ENCODE results near the gene GPSM1. TPM values are rescaled to one million over a fixed set of nuclear protein-coding genes. Genes with fewer than 3 reads are reported as not detected.

Gene GPSM1
- total and polyA plus RNA-seq, 9 of the 15 experiments (the other 6 are each of a cell fraction or from before 2014, with no cell fraction given), result 0.04 to 14.2 (median 3.1) TPM

DNA sequence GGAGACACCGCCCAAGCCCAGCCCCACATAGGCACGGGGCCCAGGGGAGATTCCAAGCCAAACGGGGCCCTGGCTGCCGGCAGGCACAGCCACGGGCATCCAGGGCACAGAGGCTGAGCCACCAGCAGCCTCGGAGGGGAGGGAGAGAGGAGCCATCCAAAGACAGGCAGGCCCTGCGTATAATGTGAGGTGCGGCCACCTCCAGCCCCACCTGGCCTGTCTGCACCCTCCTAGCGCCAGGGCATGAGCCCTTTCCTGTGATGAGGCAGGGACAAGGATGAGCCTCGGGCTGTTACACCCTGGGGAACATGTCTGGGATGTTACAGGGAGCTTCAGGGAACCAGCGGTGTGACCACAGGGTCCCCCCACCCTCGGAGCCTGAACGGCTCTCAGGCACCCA, 22.4 kb upstream of the GPSM1 start:
- ChIA-PET POLR2A (no interaction called here), CTCF (ENCODE audit: low intra/inter-chr PET ratio) (interaction anchor here (0.6 kb wide), 1 partner anchor 23 kb away, joined by 3 read pairs; no protein-coding TSS in a partner anchor)
- no peak overlapping the region for H3K27ac ChIP-seq (ENCODE audit: extremely low read depth, low read depth, low read length)
- H3K9me1 ChIP-seq (ENCODE audit: control insufficient read depth, insufficient read depth, low read length), result no peaks in the 10 kb centered on the region
- no peaks in the 10 kb centered on the region; the same call in none of the 2 replicates for H4K20me1 ChIP-seq (replicated peaks; ENCODE audit: control insufficient read depth, insufficient read depth, low read length)
- in situ Hi-C loops (cut with MboI) (no loop called here), intact Hi-C loops (cut with micrococcal nuclease) (no loop called here)
- H3K79me2 ChIP-seq (ENCODE audit: control insufficient read depth, insufficient read depth, low read length), result no peaks in the 10 kb centered on the region
- no peak for FAIRE-seq
- no peak overlapping the region for H3K9ac ChIP-seq (ENCODE audit: insufficient read depth in 1 of 2, low read depth in 2 of 2, low read length in 2 of 2)
- peaks cover 10 to 48% of the 10 kb centered on the region in 2 experiments; a peak in 4 of 5 replicates for H3K27me3 ChIP-seq (ENCODE audit: control insufficient read depth in 2 of 2, insufficient read depth in 2 of 2, low read length in 2 of 2)
- BruUV-seq (replicated peaks), result no TSS peak
- H3K4me1 ChIP-seq (replicated peaks in 1 of 2; ENCODE audit: control insufficient read depth in 2 of 2, insufficient read depth in 2 of 2, low read length in 2 of 2), result peaks cover 5 to 46% of the 10 kb centered on the region in 2 experiments; a peak in 3 of 5 replicates
- no peak for ATAC-seq
- peaks cover 12% of the 10 kb centered on the region; the same call in 1 of the 2 replicates for H3K9me3 ChIP-seq (replicated peaks; ENCODE audit: control insufficient read depth, insufficient read depth, low read depth, low read length)
- H3K4me3 ChIP-seq, result no peak overlapping the region
- DNase-seq (ENCODE audit: extremely low read depth in 1 of 4, low spot score in 3 of 4), result no peak
- no peaks in the 10 kb centered on the region; the same call in 2 of the 3 replicates for H3K36me3 ChIP-seq (ENCODE audit: control insufficient read depth, insufficient read depth, low read length)
- no peak overlapping the region for H2AFZ ChIP-seq (ENCODE audit: low read depth, low read length)
- H3K4me2 ChIP-seq (ENCODE audit: insufficient read depth, low read length), result no peak overlapping the region
- 9% methylated on average over 13 of the region's 13 CpGs for WGBS (ENCODE audit: insufficient coverage, low coverage, missing lambda C conversion rate)
- no peak for TF ChIP-seq RFX1 (IDR thresholded peaks at IDR 0.05)
- TF ChIP-seq KAT7 (CRISPR knock-in tag; IDR thresholded peaks at IDR 0.05; ENCODE audit: borderline replicate concordance), result no peak
- TF ChIP-seq PYGO2 (tag; IDR thresholded peaks at IDR 0.05), result no peak
- no peak for TF ChIP-seq ARID1B (IDR thresholded peaks at IDR 0.05)
- no peak for TF ChIP-seq SMAD1 (IDR thresholded peaks at IDR 0.05; ENCODE audit: low read depth, low read length, partially characterized antibody)
- no peak for TF ChIP-seq ZNF717 (CRISPR knock-in tag; IDR thresholded peaks at IDR 0.05)
- no peak for TF ChIP-seq TOE1 (IDR thresholded peaks at IDR 0.05; ENCODE audit: borderline replicate concordance)
- TF ChIP-seq TOE1 (CRISPR knock-in tag; IDR thresholded peaks at IDR 0.05; ENCODE audit: borderline replicate concordance, low read depth), result no peak
- TF ChIP-seq POLR3A (IDR thresholded peaks at IDR 0.05; ENCODE audit: borderline replicate concordance, extremely low read depth, insufficient read depth, insufficient read length), result no peak
- TF ChIP-seq ZNF778 (CRISPR knock-in tag; IDR thresholded peaks at IDR 0.05), result no peak
- TF ChIP-seq CSDE1 (IDR thresholded peaks at IDR 0.05), result no peak
- TF ChIP-seq TFAM (CRISPR knock-in tag; conservative IDR thresholded peaks at IDR 0.05), result no peak
- no peak for TF ChIP-seq KAT2B (IDR thresholded peaks at IDR 0.05; ENCODE audit: low read depth, low read length)
- TF ChIP-seq CHD2 (IDR thresholded peaks at IDR 0.05; ENCODE audit: low read depth, low read length), result no peak

Data from K562 (cell line).